Measurements from ENCODE around the gene PPM1D. TPM values are rescaled to one million over a fixed set of nuclear protein-coding genes. Genes with fewer than 3 reads are reported as not detected.

PPM1D gene
- total and polyA plus RNA-seq, 2 experiments from 2014 or later, result 7.8 to 13.3 TPM

GRCh38 chr17:60598001-60598736 lies 1.8 kb upstream of the PPM1D start:
- H3K9me3 Mint-ChIP-seq, result no peaks in the 10 kb centered on the region
- no peaks in the 10 kb centered on the region for H3K27me3 ChIP-seq (ENCODE audit: insufficient read depth)
- H2AFZ ChIP-seq, result peak overlapping the region; percentile 60
- H3K4me1 Mint-ChIP-seq, result peaks cover 17% of the 10 kb centered on the region
- no peaks in the 10 kb centered on the region for H3K36me3 ChIP-seq (ENCODE audit: insufficient read depth)
- H4K20me1 ChIP-seq (replicated peaks; ENCODE audit: insufficient read depth), result no peaks in the 10 kb centered on the region; the same call in 1 of the 2 replicates
- H3K4me3 Mint-ChIP-seq, result peak overlapping the region; percentile 32
- H3K27ac Mint-ChIP-seq, result no peak overlapping the region
- ATAC-seq, result no peak
- no peaks in the 10 kb centered on the region for H3K9me2 ChIP-seq (ENCODE audit: insufficient read depth)
- H3F3A ChIP-seq (replicated peaks; ENCODE audit: low read depth), result no peaks in the 10 kb centered on the region
- TF ChIP-seq ZNF114 (CRISPR knock-in tag; IDR thresholded peaks at IDR 0.05) (no peak), POLR2AphosphoS5 (IDR thresholded peaks at IDR 0.05; ENCODE audit: low read depth) (no peak), ZNF331 (CRISPR knock-in tag; IDR thresholded peaks at IDR 0.05; ENCODE audit: low read depth) (no peak), EZH2 (IDR thresholded peaks at IDR 0.05; ENCODE audit: low read depth, unreplicated experiment) (no peak), EZH2phosphoT487 (IDR thresholded peaks at IDR 0.05; ENCODE audit: unreplicated experiment) (no peak)
- peaks cover 26% of the 10 kb centered on the region for H3K79me2 ChIP-seq (replicated peaks; ENCODE audit: insufficient read depth)
- peak overlapping the region; percentile 78; the same call in 1 of the 2 replicates for H3K4me2 ChIP-seq
- no peaks in the 10 kb centered on the region for H3K36me3 Mint-ChIP-seq (ENCODE audit: low read depth)
- DNase-seq (ENCODE audit: low spot score), result no peak
- peaks cover 14% of the 10 kb centered on the region for H3K27me3 Mint-ChIP-seq (ENCODE audit: insufficient read depth, low read depth, poor library complexity)
- no peak overlapping the region for H3K4me3 ChIP-seq
- peaks cover 5% of the 10 kb centered on the region; the same call in 1 of the 2 replicates for H3K4me1 ChIP-seq (ENCODE audit: insufficient read depth)
- H3K27ac ChIP-seq (ENCODE audit: low read depth), result no peak overlapping the region

- Mint-ChIP-seq H3K4me1 (peaks cover 17% of the 10 kb centered on the region), H3K9me3 (no peaks in the 10 kb centered on the region), H3K36me3 (ENCODE audit: low read depth) (no peaks in the 10 kb centered on the region), H3K27me3 (ENCODE audit: insufficient read depth, low read depth, poor library complexity) (peaks cover 14% of the 10 kb centered on the region), H3K27ac (peak overlapping the region; percentile 100), H3K4me3 (peak overlapping the region; percentile 95)
- no peaks in the 10 kb centered on the region for H3K27me3 ChIP-seq (ENCODE audit: insufficient read depth)
- DNase-seq (ENCODE audit: low spot score), result no peak
- no peak for TF ChIP-seq STAT1 (IDR thresholded peaks at IDR 0.05; ENCODE audit: unreplicated experiment)
- TF ChIP-seq, protein P1, sequence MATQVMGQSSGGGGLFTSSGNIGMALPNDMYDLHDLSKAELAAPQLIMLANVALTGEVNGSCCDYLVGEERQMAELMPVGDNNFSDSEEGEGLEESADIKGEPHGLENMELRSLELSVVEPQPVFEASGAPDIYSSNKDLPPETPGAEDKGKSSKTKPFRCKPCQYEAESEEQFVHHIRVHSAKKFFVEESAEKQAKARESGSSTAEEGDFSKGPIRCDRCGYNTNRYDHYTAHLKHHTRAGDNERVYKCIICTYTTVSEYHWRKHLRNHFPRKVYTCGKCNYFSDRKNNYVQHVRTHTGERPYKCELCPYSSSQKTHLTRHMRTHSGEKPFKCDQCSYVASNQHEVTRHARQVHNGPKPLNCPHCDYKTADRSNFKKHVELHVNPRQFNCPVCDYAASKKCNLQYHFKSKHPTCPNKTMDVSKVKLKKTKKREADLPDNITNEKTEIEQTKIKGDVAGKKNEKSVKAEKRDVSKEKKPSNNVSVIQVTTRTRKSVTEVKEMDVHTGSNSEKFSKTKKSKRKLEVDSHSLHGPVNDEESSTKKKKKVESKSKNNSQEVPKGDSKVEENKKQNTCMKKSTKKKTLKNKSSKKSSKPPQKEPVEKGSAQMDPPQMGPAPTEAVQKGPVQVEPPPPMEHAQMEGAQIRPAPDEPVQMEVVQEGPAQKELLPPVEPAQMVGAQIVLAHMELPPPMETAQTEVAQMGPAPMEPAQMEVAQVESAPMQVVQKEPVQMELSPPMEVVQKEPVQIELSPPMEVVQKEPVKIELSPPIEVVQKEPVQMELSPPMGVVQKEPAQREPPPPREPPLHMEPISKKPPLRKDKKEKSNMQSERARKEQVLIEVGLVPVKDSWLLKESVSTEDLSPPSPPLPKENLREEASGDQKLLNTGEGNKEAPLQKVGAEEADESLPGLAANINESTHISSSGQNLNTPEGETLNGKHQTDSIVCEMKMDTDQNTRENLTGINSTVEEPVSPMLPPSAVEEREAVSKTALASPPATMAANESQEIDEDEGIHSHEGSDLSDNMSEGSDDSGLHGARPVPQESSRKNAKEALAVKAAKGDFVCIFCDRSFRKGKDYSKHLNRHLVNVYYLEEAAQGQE (IDR thresholded peaks at IDR 0.05; ENCODE audit: unreplicated experiment), result no peak
- TF ChIP-seq CREB1 (CRISPR knock-in tag; IDR thresholded peaks at IDR 0.05; ENCODE audit: low read depth), result no peak
- TF ChIP-seq CTCF (conservative IDR thresholded peaks at IDR 0.05; ENCODE audit: low read depth in 2 of 2), result no peak
- TF ChIP-seq EZH2phosphoT487 (IDR thresholded peaks at IDR 0.05; ENCODE audit: unreplicated experiment), result no peak
- no peak for TF ChIP-seq ETS1 (IDR thresholded peaks at IDR 0.05)
- no peaks in the 10 kb centered on the region; the same call in 1 of the 2 replicates for H4K20me1 ChIP-seq (replicated peaks; ENCODE audit: insufficient read depth)
- H3K4me1 ChIP-seq (ENCODE audit: insufficient read depth), result peaks cover 5% of the 10 kb centered on the region; the same call in 1 of the 2 replicates
- peak overlapping the region; percentile 78 for H3K4me2 ChIP-seq
- peak overlapping the region; percentile 100 for H3K27ac ChIP-seq (ENCODE audit: low read depth)
- H3K4me3 ChIP-seq, result peak overlapping the region; percentile 67
- ATAC-seq, result no peak
- peak overlapping the region; percentile 64; the same call in 1 of the 2 replicates for H2AFZ ChIP-seq
- H3F3A ChIP-seq (replicated peaks; ENCODE audit: low read depth), result no peaks in the 10 kb centered on the region
- H3K9me2 ChIP-seq (ENCODE audit: insufficient read depth), result no peaks in the 10 kb centered on the region
- H3K79me2 ChIP-seq (replicated peaks; ENCODE audit: insufficient read depth), result peaks cover 36% of the 10 kb centered on the region
- H3K36me3 ChIP-seq (ENCODE audit: insufficient read depth), result no peaks in the 10 kb centered on the region
Observed at GRCh38 chr17:60599220-60599619, 773 bp upstream of the PPM1D start.

Data from GM23338 (cell line).